SK-N-MC (cell line): ENCODE measurements around the gene UST.

Experiments
- EZH2 ChIP-seq: fragments of 200-600 bp; sonication (generic); IDR thresholded peaks from one replicate; pipeline ENCODE4 v1.6.1; 2017; ENCODE audit warnings: antibody characterized with exemption
- FOXP2 ChIP-seq: optimal IDR thresholded peaks from 2 replicates; pipeline ENCODE3; 2011; ENCODE audit warnings: mild to moderate bottlenecking, moderate library complexity; ENCODE audit not compliant: insufficient read depth; ENCODE audit errors: extremely low read length, control extremely low read depth
- POLR2AphosphoS5 ChIP-seq: IDR thresholded peaks from 2 replicates; pipeline ENCODE4 v1.6.1; 2012; ENCODE audit warnings: mild to moderate bottlenecking, low read depth, low read length, borderline replicate concordance

GRCh38 chr6:148864941-148865340, 118.1 kb downstream of the UST start:
- TF ChIP-seq POLR2AphosphoS5 (no peak), EZH2 (no peak), FOXP2 (no peak)
